Activated CD4-positive, alpha-beta T cell treated with anti-CD3 and anti-CD28 coated beads, Interleukin-10, Interleukin-2, amounts not matched to agents 100 ng/mL and 50 ng/mL, durations not matched to agents 16 hours and 8 hours (primary cell): ENCODE results near the gene FADD.
"Not testable (repeated sequence)": the region's sequence is repeated elsewhere in the genome, so short reads cannot be mapped to it uniquely, and the experiment has no call there.

Experiments used
- DNase-seq: peaks from one replicate; pipeline ENCODE4 v3.0.0-alpha.2; 2020

Gene FADD

DNA sequence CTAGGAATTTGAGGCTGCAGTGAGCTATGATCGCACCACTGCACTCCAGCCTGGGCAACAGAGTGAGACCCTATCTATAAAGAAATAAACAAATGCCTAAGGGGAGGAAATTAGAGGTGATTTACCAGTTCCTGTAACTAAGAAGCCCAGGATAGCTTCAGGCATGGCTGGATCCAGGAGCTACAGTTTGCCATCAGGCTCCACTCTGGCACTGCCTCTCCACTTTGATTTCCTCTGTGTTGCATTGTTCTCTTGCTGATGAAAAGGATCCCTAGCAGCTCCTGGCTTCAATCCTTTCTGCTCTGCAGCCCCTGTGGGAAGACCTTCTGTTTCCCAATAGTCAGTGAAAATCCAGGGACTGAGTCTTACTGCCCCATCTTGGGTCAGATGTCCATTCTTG lies 20.1 kb upstream of the FADD start:
- no peak for DNase-seq

DNA sequence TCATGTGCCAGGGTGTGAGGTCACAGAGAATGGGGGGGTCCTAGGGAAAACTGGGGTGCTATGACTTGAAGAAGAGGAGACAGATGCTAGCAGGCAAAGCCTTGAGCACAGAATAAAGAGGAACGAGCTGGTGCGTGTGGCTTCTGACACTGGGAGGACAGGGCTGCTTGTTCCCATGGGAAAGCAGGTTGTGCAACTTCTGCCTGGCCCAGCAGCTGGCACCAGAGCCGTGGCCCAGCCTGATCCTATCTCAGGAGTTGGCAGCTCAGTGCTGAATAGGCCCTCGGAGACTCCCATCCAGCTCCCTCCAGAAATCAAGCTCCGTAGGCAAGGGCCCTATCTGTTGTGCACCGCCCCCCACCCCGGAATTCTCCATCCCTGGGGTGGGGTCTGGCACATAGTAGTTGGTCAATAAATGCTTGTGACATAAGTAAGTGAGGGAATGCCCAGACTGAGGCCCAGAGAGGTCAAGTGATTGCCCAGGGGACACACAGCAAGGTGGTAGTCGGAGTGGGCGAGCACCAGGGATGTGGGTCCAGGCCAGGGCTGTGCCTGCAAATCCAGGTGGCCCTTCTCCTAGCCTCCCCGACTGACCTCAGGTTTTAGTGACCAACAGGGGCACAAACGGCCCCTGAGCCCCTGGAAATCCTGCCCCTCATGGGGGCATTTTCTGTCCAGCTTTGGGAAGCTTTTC lies 19.5 kb upstream of the FADD start:
- DNase-seq: no peak

DNA sequence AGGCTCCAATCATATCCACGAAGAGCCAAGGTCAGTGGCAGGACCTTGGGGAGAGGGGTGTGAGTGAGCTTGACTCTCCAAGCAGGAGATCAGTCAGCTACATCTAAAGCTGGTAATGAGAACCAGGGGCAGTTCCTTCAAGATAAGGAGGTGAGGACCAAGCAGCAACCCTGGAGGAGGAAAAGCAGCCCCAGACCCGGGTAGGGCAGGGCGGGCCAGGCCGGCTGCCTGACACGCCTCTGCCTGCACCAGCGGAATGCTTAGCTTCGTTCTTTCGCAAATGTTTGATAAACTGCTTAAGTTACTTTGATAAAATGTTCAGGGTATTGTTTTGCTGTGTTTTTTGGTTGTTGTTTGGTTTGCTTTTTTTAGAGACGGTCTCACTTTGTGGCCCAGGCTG lies 18.7 kb upstream of the FADD start:
- DNase-seq: no peak

DNA sequence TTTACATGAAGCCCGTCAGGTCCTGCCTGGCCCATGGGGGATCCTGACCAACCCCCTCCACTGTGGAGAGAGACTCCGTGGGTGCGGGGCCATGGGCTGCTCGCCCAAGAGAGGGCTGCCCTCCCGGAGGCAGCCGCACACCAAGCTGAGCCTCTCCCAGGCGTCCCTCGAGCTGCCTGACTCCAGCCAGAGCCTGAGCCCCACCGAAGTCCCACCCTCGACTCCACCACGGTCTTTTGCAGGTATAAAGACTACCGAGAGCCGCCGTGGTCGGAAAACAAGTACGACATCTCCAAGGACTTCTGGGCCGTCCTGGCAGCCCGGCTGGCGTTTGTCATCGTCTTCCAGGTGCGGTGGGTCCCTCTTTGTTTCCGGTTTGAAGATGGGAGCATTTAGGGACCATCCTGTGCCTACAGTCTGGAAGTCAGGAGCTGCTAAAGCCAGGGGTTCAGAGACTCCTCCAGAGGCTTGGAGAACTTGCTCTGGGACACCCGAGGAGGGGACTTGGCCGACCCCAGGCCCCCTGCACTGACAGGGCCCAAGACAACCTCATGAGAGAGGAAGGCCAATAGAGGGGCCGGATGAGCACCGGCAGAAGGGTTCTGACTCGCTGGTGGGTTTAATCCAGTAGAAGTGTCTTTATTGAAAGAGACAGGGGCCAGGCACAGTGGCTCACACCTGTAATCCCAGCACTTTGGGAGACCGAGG lies 17.6 kb upstream of the FADD start:
- DNase-seq: no peak

DNA sequence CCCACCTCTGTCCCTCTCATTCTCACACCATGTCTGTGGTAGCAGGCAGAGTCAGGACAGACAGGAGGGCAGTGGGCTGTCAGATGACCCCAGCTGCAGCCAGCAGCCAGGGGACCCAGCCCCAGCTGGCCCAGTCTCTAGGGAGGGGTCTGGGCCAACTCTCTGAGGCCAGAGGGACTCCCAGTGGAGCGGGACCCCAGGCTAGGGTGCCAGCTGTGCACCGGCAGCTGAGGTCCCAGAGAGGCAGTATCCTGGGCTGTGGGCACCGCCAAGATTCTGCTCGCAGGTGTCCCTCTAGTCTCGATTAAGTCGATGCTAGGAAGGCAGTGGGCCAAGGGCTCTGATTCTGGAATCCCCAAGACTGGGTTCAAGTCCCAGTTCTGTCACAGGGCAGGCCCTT lies 16.7 kb upstream of the FADD start:
- no peak for DNase-seq

DNA sequence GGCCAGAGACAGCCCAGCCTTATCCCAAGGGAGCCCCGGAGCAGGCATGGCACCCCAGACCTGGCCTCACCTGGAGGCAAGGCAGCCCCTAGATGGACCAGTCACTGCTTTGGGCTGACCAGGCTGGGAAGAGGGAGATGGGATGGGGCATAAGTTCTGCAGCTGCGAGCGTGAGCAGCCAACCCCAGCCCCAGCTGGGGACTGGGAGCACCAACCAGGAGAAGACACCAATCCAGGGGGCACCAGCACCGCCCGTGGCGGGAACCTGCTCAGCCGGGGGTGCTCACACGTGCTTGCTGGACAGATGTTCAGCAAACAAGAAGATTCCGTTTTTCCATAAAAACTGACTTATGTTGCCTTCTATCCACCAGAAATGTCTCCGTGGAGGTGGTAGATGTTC lies 16.2 kb upstream of the FADD start:
- DNase-seq: no peak

DNA sequence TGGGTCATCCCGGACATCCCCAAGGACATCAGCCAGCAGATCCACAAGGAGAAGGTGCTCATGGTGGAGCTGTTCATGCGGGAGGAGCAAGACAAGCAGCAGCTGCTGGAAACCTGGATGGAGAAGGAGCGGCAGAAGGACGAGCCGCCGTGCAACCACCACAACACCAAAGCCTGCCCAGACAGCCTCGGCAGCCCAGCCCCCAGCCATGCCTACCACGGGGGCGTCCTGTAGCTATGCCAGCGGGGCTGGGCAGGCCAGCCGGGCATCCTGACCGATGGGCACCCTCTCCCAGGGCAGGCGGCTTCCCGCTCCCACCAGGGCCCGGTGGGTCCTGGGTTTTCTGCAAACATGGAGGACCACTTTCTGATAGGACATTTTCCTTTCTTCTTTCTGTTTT lies 15.3 kb upstream of the FADD start:
- DNase-seq: no peak

DNA sequence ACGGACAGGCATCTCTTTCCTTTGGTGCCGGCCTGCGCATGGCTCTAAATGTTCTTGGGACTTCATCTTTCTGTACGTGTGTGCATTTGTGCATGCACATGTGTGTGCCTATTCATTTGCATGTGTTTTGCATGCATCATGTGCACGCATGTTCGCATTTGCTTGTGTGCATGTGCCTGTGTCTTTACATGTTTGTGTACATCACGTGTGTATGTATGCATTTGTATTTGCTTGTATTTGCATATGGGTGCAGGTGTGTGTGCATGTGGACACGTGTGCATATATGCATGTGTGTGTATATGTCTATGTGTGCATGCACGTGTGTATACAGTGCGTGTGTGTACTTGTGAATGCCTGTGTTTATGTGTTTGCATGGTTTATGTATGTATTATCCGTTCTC lies 13.5 kb upstream of the FADD start:
- no peak for DNase-seq

DNA sequence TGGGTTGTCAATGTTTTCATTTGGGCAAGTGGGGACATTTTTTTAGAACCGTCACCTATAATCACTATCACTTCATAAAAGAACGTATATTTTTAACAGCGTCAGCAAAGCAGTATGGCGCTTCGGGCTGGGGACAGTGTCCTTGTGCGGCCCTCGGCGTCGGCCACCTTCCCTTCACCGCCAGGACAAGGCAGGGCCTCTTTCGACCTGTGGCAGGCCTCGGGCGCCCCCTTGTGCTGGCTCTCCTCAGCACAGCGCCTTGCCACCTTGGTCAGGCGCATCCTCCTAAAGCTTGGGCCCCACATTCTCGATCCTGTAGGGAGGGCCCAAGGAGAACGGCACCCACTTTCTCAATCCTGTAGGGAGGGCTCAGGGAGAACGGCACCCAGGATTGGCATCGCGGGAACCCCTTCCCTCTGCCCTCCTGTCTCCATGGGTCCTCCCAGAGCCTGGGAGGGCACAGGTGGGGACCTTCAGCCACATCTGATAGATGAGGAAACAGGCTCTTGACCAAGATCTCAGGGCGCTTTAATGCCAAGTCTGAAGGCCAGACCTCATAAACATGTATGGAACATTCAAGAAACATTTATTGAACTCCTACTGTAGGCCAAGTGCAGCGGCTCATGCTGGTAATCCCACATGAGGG lies 11.5 kb upstream of the FADD start:
- DNase-seq: peak; percentile 68

DNA sequence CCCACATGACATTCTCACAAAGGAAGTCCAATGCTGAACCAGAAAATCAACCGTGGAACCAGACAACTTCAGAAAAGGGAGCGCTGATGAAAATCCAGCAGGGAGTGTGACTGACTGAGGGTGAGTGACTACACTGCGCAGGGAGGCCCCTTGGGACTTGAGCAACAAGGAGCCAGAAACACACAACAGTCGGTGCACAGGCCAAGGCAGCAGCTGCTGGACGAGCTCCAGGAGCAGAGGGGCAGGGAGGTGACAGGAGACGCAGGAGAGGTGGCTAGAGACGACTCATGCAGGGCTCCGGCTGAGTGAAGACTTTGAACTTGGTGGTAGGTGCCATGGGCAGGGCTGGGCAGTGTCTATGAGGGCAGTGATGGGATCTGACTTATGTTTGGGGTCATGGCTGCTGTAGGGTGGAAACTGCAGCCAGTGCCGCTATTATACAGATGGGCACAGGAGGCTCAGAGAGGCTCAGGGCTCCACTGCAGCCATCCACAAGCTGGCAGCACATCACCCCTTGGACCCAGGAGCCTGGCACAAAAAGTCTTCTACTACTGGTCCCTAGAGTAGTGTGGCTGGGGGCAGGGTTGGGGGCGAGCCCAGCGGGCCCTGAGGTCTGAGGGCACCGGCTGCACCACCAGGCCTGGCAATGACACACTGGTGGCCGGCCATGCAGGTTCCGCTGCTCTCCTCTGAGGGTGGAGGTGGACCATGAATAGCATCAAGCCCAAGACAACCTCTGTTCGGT lies 10.3 kb upstream of the FADD start:
- no peak for DNase-seq

DNA sequence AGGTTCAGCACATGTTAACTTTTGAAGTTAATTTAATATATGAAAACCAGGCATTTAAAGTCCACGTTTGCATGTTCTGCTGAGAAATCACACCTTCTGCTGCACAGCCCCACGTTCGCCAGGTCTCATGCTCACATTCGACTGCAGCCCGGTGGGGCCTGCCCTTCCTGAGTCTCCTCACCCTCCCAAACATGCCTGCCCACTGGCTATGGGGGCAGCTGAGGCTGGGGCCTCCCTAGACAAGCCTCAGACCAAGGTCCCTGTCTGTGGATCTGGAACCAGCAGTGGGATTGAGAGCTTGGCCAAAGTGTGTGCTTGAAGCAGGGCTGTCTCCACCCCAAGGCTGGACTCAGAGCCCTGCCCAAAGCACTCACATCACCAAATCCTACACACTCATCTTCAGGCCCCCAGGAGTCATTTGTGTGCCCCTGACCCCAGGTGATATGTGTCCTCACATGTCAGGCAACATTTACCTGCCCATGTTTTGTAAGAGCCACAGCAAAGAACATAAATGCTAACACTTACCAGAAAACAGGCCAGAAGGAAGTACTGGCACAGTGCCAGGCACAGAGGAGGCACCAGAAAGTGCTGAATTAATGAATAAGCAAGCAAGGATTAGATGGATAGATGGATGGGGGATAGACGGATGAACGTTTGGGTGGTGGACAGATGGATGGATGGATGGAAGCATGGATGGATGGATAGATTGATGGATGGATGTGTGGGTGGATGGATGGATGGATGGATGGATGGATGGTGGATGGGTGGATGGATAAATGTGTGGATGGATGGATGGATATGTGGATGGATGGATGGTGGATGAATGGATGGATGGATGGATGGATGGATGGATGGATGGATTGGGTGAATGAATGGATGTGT lies 9.4 kb upstream of the FADD start:
- no peak for DNase-seq

DNA sequence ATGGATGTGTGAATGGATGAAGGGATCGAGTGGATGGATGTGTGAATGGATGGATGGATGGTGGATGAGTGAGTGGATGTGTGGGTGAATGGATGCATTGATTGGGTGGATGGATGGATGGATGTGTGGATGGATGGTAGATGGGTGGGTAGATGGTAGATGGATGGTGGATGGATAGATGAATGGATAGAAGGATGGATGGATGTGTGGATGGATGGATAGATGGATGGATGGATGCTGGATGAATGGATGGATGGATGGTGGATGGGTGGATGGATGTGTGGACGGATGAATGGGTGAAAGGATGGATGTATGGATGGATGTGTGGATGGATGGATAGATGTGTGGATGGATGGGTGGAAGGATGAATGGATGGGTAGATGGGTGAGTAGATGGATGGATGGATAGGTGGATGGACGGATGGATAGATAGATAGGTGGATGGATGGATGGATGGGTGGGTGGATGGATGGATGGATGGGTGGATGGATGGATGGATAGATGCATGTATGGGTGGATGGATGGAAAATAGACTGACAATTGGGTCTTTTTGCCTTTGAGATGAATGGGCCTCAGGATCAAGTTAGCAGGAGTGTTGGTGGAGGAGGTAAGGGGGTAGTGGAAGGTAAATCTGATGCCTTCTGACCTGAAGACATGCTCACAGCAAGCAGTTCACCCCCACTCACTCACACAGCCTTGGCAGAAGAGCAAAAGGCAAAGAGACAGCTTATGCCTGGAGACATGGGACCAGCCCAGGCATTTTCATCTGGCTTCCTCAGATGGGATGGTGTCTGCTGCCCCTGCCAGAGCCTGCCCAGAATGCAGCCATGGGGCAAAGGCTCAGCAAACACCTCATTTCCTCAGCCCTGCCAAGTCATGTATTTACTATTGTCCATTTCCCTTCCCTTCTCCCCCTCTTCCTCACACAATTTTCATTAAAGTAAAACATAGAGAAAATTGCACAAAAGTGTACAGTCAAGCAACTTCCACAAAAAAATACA lies 8.0 kb upstream of the FADD start:
- DNase-seq: no peak

DNA sequence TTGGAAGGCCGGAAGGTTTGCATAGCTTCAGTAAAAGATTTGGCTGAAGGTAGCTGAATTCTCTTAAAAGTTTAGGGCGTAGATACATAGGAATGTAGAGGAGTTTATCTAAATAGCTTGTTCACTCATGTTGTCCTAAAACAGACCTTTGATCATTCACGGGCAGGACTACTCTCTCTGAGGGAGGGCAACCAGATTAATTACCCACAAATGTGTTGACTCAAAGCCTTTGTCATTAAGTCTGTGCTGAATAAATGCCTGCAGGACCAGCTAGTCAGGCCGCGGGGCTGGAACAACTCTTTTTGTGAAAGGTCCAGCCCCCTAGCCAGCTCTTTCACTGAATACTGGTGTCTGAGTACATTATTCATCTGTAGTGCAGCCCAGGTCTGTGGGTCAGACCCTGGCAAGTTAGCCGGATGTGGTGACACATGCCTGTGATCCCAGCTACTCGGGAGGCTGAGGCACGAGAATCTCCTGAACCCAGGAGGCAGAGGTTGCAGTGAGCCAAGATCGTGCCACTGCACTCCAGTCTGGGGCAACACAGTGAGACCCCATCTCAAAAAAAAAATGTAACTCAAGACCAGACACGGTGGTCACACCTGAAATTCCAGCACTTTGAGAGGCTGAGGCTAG lies 2.8 kb upstream of the FADD start:
- no peak for DNase-seq

DNA sequence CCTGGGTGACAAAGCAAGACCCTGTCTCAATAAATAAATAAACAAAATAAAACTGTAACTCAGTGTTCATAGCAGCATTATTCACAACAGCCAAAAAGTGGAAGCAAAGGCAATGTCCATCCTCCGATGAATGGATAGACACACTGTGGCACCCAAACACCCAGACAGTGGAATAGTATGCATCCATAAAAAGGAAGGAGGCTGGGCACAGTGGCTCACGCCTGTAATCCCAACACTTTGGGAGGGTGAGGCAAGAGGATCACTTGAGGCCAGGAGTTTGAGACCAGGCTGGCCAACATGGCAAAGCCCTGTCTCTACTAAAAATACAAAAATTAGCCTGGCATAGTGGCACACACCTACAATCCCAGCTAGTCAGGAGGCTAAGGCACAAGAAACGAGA lies 2.0 kb upstream of the FADD start:
- not testable (repeated sequence) for DNase-seq

DNA sequence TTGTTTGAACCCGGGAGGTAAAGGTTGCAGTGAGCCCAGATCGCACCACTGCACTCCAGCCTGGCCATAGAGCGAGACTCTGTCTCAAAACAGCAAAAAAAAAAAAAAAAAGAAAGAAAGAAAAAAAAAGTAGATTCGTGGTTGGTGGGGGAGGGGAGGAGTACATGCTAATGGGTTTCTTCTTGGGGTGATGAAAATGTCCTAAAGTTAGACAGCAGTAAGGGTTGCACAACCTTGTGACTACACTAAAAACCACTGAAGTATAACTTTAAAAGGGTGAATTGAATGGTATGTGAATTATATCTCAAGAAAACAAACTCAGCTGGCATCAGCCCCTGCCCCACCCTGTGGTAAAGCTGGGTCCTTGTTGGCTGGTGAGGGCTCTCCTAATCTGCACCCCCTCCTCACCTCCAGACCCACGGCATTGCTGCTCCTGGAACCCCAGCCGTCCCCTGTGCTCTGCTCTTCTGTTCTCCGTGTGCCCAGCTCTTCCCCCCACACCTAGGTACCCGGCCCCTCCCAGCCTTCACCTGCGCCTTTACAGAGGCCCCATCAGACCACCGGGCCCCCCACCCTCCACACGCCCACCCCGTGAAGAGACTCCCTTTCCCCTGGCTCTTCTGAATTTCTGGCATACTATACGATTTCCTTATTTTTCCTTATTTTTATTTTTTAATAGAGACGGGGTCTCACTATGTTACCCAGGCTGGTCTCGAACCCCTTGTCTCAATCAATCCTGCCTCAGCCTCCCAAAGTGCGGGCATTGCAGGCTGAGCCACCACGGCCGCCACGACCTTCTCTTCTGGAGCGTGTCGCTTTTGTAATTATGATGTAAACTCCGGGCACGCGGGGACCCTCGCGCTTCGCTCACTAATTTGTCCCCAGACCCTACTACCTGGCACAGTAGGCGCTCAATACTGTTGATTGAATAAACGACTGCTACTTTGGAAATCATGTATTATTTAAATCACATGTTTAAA lies 924 bp upstream of the FADD start:
- no peak for DNase-seq

DNA sequence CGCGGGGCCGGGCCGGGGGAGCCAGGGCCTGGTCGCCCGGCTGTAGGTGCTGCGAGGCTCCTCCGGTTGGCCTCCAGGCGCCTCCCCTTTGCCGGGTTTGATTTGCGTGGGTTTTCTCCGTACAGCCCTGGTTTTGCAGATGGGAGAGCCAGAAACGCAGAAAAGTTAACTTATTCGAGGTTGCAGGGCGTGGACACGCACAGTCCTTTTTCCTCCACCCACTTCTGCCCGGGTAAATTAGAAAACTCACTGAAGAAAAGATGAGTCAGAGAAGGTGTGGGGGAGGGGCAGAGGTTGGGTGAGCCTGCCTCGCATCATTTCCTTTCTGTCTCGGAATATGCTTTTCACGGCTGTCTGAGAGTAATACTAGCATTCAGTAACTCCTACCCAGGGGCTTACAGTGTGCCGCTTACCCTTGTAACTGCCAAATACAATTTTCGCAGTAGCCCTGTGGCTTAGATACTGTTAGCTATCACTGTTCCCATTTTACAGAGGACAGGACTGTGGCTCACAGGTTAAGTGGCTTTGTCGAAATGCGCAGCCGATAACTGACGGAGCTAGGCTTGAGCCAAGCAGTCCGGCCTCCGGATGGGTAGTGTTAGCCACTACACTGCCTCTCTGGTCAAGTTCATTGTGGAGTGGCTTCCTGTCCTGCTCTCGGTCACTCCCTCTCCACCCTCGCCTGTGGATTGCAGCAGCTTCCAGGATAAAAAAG lies 812 bp downstream of the FADD start:
- peak; percentile 92 for DNase-seq

DNA sequence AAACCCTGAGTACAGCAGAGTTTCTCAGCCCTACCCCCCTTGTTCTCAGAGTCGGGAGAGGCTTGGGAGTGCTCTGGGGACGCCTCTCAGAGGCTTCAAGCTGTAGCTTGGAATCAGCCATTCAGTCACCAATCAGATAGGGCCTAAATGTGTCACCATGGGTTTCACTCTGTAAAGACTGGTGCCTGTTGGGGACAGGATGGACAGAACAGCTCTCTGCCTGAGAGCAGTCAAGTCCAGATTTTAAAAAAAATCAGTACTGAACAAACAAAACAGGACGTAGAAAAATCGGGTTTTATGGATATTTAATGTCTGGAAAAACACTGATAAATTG lies 1.3 kb downstream of the FADD start:
- peak; percentile 51 for DNase-seq

DNA sequence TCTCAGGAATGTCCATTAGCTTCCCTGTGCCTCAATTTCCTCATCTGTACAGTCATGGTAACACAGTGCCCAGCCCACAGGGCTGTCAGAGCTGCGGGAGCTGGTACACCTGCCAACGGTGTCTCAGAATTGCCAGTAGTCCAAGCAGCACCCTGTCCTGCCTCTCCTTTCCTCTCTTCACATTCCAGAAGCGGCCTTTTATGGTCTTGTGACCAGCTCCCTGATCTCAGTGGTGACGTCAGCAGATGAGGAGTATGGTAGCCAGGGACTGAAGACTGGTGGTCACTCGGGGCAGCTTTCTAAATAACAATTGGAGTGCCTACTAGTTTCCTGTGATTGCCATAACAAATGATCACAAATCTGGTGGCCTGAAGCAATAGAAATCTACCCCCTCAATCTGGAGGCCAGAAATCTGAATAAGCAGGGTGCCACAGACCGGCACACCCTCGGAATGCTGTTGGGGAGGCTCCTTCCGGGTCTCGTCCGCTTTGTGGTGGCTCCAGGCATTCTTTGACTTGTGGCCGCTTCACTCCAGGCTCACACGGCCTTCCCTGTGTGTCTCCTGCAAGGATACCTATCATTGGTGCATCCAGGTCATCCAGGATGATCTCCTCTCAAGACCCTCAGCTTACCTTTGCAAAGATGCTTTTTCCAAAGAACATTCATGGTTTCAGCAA lies 2.1 kb downstream of the FADD start:
- no peak for DNase-seq
